ENCODE measurements around the gene TMEM144.

The TMEM144 gene

DNA sequence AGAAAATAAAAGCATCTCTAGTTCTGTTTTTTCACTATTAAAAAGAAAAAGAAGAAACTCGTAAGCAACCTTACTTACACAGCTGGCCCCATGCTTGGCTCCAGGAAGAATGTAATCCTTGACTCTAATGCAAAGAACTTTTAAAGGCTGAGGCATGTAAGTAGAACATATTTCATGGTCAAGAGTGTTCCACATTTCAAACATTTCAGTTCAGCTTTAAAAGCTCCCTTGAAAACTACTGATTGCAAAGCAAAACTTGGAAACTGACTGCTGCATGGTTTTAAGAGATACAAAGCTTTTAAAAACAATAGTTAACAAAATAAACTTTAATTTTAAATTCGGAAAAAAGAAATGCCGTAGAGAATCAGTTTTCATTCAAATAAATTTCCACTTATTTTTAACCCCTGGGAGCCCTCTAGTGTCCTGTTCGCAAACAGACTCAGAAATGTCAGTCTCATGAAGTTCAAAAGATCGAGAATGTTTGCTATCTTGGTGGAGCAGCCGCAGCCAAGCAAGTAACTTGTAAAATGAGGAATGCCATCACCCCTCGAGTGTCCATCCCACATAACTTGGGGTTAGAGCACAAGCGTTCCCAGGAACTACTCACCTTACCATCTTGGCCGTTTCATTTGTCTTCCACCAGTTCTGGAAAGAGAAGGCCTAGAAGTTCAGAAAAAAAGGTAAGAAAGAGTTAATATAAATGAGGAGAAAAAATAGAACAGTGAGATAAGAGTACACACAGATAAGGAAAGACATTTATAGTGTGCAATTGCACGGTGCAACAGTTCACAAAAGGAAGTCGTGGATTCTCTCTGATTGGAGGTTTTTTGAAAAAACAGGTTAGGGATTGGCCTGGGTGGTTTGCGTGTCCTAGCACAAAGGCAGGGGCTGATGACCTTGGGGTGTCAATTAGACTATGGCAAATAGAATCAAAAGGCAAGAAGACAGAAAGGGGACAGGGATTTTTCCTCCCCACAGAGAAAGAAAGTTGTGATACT, 37.7 kb upstream of the TMEM144 start, which contains the start of gene GASK1B:
GASK1B (minus strand) TSS at position 765 of the 998 bp plus-strand sequence. CDS start 1,650 bp downstream, outside the sequence.
- Histone ChIP-seq H3K4me1 (ENCODE audit: control insufficient read depth, low read depth, low read length) (peaks cover 4% of the 10 kb centered on the region), H3K36me3 (ENCODE audit: control insufficient read depth, low read depth, low read length) (no peaks in the 10 kb centered on the region), H3K9ac (ENCODE audit: low read length) (no peak within 1 kb of the TSS), H3K27ac (ENCODE audit: low read length) (no peak within 1 kb of the TSS), H3K4me3 (ENCODE audit: low read length) (no peak within 1 kb of the TSS), H3K27me3 (ENCODE audit: control insufficient read depth, insufficient read depth, low read length) (no peaks in the 10 kb centered on the region), H3K9me3 (ENCODE audit: control insufficient read depth, low read depth, low read length) (no peaks in the 10 kb centered on the region)

DNA sequence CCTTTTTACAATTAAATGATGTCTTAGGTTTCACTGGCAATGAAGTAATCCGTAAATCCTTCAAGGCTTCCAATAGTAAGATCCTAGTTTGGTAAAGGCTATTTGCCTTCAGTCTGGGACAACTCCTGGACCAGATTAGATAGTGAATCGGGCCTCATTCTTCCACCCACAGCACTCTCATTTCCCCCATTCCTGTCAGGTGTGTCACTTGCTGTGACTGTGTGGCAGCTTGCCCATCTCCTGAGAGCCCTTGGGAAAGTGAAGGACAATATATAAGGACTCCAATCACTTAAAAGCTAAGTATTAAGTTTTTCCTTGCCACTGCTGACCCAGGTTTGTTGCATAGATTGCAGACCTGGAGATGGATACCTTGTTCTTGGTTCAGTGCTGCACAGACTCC, 34.2 kb upstream of the TMEM144 start:
- no peak overlapping the region for H3K27ac ChIP-seq (ENCODE audit: low read length)
- H3K9me3 ChIP-seq (ENCODE audit: control insufficient read depth, low read depth, low read length): no peaks in the 10 kb centered on the region
- no peaks in the 10 kb centered on the region for H3K27me3 ChIP-seq (ENCODE audit: control insufficient read depth, insufficient read depth, low read length)
- H3K4me3 ChIP-seq (ENCODE audit: low read length): no peak overlapping the region
- no peak overlapping the region for H3K9ac ChIP-seq (ENCODE audit: low read length)
- no peaks in the 10 kb centered on the region for H3K36me3 ChIP-seq (ENCODE audit: control insufficient read depth, low read depth, low read length)
- H3K4me1 ChIP-seq (ENCODE audit: control insufficient read depth, low read depth, low read length): peaks cover 4% of the 10 kb centered on the region

DNA sequence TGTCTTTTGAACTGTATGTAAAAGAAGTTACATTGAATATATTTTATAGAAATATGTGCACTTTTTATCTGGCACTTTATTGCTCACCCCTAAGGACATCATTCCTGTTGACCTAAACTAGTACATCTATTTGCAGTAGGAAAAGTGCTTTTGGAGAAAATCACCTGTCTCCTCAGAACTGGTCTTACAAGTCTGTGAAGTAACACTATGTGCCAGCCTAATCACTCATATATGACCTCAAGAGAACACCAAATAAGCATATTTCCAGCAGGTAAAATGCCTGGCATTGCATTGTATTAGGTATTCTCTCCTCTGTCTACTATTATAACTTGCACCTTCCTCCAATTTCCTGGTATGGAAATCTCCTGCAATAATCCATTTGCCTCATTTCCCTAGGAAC, 33.5 kb upstream of the TMEM144 start:
- Histone ChIP-seq H3K4me3 (ENCODE audit: low read length) (no peak overlapping the region), H3K36me3 (ENCODE audit: control insufficient read depth, low read depth, low read length) (no peaks in the 10 kb centered on the region), H3K9ac (ENCODE audit: low read length) (no peak overlapping the region), H3K4me1 (ENCODE audit: control insufficient read depth, low read depth, low read length) (peaks cover 4% of the 10 kb centered on the region), H3K9me3 (ENCODE audit: control insufficient read depth, low read depth, low read length) (no peaks in the 10 kb centered on the region), H3K27ac (ENCODE audit: low read length) (no peak overlapping the region), H3K27me3 (ENCODE audit: control insufficient read depth, insufficient read depth, low read length) (no peaks in the 10 kb centered on the region)

DNA sequence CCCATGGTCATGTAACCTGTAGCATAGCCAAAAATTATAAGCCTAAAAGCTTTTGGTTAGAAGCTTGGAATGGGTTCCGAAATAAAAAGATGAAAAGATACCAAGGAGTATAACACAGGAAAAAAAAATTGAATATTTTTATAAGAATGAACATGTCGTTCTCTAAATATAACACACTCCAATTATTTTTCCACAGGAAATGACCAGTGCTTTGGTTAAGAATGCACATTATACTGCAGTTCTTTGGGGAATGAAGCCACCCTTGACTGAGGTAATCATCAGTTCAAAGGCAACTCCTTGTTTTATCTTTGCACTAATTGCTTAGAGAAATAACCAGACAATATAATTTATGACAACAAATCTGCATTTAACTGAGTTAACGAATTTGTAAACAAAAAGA, 30.8 kb upstream of the TMEM144 start:
- H3K9me3 ChIP-seq (ENCODE audit: control insufficient read depth, low read depth, low read length): no peaks in the 10 kb centered on the region
- H3K27me3 ChIP-seq (ENCODE audit: control insufficient read depth, insufficient read depth, low read length): no peaks in the 10 kb centered on the region
- no peak overlapping the region for H3K4me3 ChIP-seq (ENCODE audit: low read length)
- H3K27ac ChIP-seq (ENCODE audit: low read length): no peak overlapping the region
- no peaks in the 10 kb centered on the region for H3K4me1 ChIP-seq (ENCODE audit: control insufficient read depth, low read depth, low read length)
- H3K36me3 ChIP-seq (ENCODE audit: control insufficient read depth, low read depth, low read length): no peaks in the 10 kb centered on the region
- H3K9ac ChIP-seq (ENCODE audit: low read length): no peak overlapping the region

DNA sequence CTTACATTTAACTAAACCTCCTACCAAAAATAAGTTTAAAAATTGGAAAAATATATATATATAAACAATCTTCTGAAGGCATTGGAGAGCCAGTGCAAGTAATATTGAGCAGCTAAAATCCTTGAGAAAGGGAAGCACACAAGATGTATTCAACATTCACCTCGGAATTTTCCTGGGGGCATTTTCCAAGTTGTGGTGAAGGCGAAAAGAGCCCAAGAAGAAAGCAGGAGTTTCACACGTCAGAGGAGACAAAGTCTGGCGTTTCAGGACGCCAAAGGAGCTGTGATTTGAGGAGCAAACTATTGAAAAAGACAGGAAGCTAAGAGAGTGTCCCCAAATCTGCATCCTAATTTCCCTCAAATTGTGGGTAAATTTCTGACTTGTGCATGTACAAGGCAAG, 28.4 kb upstream of the TMEM144 start:
- Histone ChIP-seq H3K4me3 (ENCODE audit: low read length) (no peak overlapping the region), H3K27ac (ENCODE audit: low read length) (no peak overlapping the region), H3K9ac (ENCODE audit: low read length) (no peak overlapping the region), H3K9me3 (ENCODE audit: control insufficient read depth, low read depth, low read length) (no peaks in the 10 kb centered on the region), H3K27me3 (ENCODE audit: control insufficient read depth, insufficient read depth, low read length) (no peaks in the 10 kb centered on the region), H3K36me3 (ENCODE audit: control insufficient read depth, low read depth, low read length) (no peaks in the 10 kb centered on the region), H3K4me1 (ENCODE audit: control insufficient read depth, low read depth, low read length) (no peaks in the 10 kb centered on the region)

DNA sequence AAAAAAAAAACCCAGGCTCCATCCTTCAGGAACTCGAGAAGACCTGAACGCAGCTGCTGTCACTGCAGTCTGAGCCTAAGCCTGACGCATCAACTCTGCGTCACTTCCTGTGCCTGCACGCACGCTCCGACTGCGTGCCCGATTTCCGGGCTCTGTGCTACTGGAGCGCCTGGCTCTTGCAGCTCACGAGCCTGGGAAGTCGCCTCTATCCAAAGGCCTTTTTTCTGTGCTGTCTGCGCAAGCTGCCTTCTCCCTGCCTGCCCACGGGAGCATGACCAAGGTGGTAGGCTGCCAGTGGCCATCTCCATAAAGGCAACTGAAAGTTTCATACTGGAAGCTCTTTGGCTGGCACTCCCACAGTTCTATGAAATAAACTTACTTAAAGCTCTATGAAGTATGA, 27.6 kb upstream of the TMEM144 start:
- Histone ChIP-seq H3K9me3 (ENCODE audit: control insufficient read depth, low read depth, low read length) (no peaks in the 10 kb centered on the region), H3K4me1 (ENCODE audit: control insufficient read depth, low read depth, low read length) (no peaks in the 10 kb centered on the region), H3K9ac (ENCODE audit: low read length) (no peak overlapping the region)

DNA sequence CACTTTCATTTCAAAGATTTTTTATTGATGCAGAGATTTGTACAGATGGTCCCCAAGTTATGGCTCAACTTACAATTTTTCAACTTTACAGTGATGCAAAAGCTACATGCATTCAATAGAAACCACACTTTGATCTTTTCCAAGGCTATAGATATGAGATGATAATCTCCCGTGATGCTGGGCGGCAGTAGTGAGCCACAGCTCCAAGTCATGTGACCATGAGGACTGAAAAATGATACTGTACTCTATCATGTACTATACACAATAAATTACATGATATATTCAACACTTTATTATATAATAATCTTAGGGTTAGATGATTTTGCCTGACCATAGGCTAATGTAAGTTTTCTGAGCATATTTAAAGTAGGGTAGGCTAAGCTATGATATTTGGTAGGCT, 23.5 kb upstream of the TMEM144 start:
- Histone ChIP-seq H3K4me1 (ENCODE audit: control insufficient read depth, low read depth, low read length) (no peaks in the 10 kb centered on the region), H3K4me3 (ENCODE audit: low read length) (no peak overlapping the region), H3K9ac (ENCODE audit: low read length) (no peak overlapping the region), H3K9me3 (ENCODE audit: control insufficient read depth, low read depth, low read length) (no peaks in the 10 kb centered on the region), H3K36me3 (ENCODE audit: control insufficient read depth, low read depth, low read length) (no peaks in the 10 kb centered on the region), H3K27me3 (ENCODE audit: control insufficient read depth, insufficient read depth, low read length) (no peaks in the 10 kb centered on the region), H3K27ac (ENCODE audit: low read length) (no peak overlapping the region)

More for the DNA sequence above, 27.6 kb upstream of the TMEM144 start:
- Histone ChIP-seq H3K27ac (ENCODE audit: low read length) (no peak overlapping the region), H3K36me3 (ENCODE audit: control insufficient read depth, low read depth, low read length) (no peaks in the 10 kb centered on the region), H3K4me3 (ENCODE audit: low read length) (no peak overlapping the region), H3K27me3 (ENCODE audit: control insufficient read depth, insufficient read depth, low read length) (no peaks in the 10 kb centered on the region)

DNA sequence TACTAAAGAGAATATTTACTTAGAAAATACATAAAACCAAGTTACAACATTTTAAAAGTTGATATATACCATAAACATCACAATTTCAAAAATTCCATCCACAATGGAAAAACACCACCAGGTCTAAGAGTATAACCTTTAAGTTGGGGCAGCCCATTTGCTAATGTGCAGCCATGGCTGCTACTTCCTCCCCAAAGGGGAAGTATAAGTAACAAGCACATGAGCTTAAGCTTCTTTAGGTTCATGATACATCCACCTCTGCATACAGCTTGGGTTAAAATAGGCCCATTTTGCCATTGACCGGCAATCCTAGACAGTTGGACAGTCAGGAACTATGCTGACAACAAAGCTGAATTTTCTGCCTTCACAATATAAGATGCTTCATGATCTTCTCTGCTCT, 20.9 kb upstream of the TMEM144 start:
- Histone ChIP-seq H3K9me3 (ENCODE audit: control insufficient read depth, low read depth, low read length) (no peaks in the 10 kb centered on the region), H3K36me3 (ENCODE audit: control insufficient read depth, low read depth, low read length) (no peaks in the 10 kb centered on the region)

DNA sequence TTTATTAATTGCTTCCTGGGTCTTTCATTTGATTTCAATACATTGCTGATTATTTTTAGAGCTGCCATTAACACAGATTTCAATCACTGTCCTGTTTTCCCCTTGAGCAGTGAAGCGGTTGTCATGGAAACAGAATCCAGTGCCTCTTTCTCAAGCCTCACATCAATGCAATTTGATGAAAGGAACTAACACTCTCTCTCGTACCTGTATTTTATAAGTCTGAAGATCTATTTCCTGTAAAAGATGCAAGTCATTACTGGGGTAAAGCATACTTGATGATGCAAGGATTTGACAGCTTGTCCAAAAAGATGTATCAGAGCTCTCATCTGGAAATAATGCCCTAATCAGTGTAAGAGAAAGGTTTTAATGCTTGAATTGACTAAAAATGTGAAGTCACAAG, 19.6 kb upstream of the TMEM144 start:
- H3K9ac ChIP-seq (ENCODE audit: low read length): no peak overlapping the region
- no peaks in the 10 kb centered on the region for H3K27me3 ChIP-seq (ENCODE audit: control insufficient read depth, insufficient read depth, low read length)
- no peak overlapping the region for H3K4me3 ChIP-seq (ENCODE audit: low read length)
- no peak overlapping the region for H3K27ac ChIP-seq (ENCODE audit: low read length)
- H3K4me1 ChIP-seq (ENCODE audit: control insufficient read depth, low read depth, low read length): no peaks in the 10 kb centered on the region
- no peaks in the 10 kb centered on the region for H3K36me3 ChIP-seq (ENCODE audit: control insufficient read depth, low read depth, low read length)
- H3K9me3 ChIP-seq (ENCODE audit: control insufficient read depth, low read depth, low read length): no peaks in the 10 kb centered on the region

More for the DNA sequence above, 20.9 kb upstream of the TMEM144 start:
- no peaks in the 10 kb centered on the region for H3K27me3 ChIP-seq (ENCODE audit: control insufficient read depth, insufficient read depth, low read length)
- no peaks in the 10 kb centered on the region for H3K4me1 ChIP-seq (ENCODE audit: control insufficient read depth, low read depth, low read length)
- H3K4me3 ChIP-seq (ENCODE audit: low read length): no peak overlapping the region
- H3K9ac ChIP-seq (ENCODE audit: low read length): no peak overlapping the region
- no peak overlapping the region for H3K27ac ChIP-seq (ENCODE audit: low read length)

DNA sequence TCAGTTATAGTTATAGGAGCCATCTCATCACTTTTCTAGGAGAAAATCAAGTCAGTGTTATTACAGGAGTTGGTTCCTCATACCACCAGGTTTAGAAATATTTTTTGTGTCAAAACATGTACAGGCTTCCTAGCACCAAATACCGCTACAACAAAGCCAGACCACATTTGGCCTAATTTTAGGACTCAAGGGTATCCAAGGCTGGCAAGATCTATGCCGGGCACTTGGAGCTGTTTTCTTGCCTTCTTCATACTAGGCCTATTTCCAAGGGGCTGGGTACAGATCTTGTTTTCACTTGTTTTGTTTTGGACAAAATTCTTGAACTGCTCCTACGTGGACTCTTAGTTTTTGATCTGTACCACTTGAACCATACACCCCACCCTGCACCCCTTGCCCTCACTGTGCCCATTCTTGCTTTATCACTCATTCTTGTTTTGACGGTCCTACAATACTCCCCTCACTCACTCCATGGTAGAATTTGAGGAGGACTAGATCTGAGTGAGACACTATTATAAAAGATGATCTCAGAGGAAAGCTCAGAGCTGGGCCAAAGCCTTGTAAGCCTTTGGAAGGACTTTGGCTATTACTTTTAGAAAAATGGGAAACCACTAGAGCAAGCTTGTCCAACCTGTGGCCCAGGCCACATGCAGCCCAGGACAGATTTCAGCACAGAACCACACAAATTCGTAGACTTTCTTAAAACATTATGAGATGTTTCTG, 17.7 kb upstream of the TMEM144 start:
- Histone ChIP-seq H3K4me1 (ENCODE audit: control insufficient read depth, low read depth, low read length) (no peaks in the 10 kb centered on the region), H3K4me3 (ENCODE audit: low read length) (no peak overlapping the region), H3K27ac (ENCODE audit: low read length) (no peak overlapping the region), H3K36me3 (ENCODE audit: control insufficient read depth, low read depth, low read length) (no peaks in the 10 kb centered on the region), H3K9ac (ENCODE audit: low read length) (no peak overlapping the region), H3K9me3 (ENCODE audit: control insufficient read depth, low read depth, low read length) (no peaks in the 10 kb centered on the region), H3K27me3 (ENCODE audit: control insufficient read depth, insufficient read depth, low read length) (no peaks in the 10 kb centered on the region)

DNA sequence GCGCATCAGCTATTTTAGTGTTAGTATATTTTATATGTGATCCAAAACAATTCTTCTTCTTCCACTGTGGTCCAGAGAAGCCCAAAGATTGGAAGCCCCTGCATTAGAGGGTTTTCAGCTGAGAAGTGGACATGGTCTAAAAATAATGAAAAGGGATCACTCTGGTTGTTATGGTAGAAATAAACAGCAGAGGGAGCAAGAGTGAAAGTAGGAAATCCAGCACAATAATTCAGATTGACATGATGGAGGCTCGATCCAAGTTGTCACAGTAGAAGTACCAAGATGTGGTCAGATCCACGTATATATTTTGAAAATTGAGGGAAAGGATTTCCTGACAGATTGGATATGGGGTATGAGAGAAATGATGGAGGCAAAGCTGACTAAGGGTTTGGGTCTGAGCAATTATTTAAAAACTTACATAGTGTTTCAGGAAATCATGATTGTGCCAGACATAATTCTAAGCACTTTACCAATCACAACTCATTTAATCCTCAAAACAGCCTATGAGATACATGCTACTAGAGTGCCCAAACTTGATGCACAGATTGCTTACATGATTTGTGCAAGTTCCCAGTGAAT, 17.0 kb upstream of the TMEM144 start:
- Histone ChIP-seq H3K36me3 (ENCODE audit: control insufficient read depth, low read depth, low read length) (no peaks in the 10 kb centered on the region), H3K27me3 (ENCODE audit: control insufficient read depth, insufficient read depth, low read length) (no peaks in the 10 kb centered on the region), H3K9ac (ENCODE audit: low read length) (no peak overlapping the region), H3K27ac (ENCODE audit: low read length) (no peak overlapping the region), H3K4me1 (ENCODE audit: control insufficient read depth, low read depth, low read length) (no peaks in the 10 kb centered on the region), H3K9me3 (ENCODE audit: control insufficient read depth, low read depth, low read length) (no peaks in the 10 kb centered on the region), H3K4me3 (ENCODE audit: low read length) (no peak overlapping the region)
